Upper lobe of left lung (tissue), 4 donors: ENCODE measurements around the gene NCOA6.

ENCODE experiments used
- EP300 ChIP-seq, 4 donors: sonication (generic); formaldehyde crosslinking; IDR thresholded peaks; one replicate each; pipeline ENCODE4 v1.5.1; 2017; ENCODE audit warnings: antibody characterized with exemption in 4 of 4, control low read depth in 2 of 4
- POLR2A ChIP-seq, 4 donors: fragments of 450-650 bp; IDR thresholded peaks; one replicate each; pipeline ENCODE4 v1.5.1; 2016 to 2017; ENCODE audit warnings: antibody characterized with exemption in 4 of 4, mild to moderate bottlenecking in 2 of 4
- POLR2AphosphoS5 ChIP-seq, 2 donors: sonication (generic); formaldehyde crosslinking; IDR thresholded peaks; one replicate each; pipeline ENCODE4 v1.5.1; 2017; ENCODE audit warnings: antibody characterized with exemption in 2 of 2
- TF ChIP-seq, protein P1 (sequence below), 6 experiments: fragments of 450-650 bp in 4 of 6; fragments of 200-600 bp in 2 of 6; sonication (generic) in 2 of 6; IDR thresholded peaks; one replicate each; pipeline ENCODE4 v1.5.1; 2016 to 2019; ENCODE audit warnings: antibody characterized with exemption in 6 of 6

DNA sequence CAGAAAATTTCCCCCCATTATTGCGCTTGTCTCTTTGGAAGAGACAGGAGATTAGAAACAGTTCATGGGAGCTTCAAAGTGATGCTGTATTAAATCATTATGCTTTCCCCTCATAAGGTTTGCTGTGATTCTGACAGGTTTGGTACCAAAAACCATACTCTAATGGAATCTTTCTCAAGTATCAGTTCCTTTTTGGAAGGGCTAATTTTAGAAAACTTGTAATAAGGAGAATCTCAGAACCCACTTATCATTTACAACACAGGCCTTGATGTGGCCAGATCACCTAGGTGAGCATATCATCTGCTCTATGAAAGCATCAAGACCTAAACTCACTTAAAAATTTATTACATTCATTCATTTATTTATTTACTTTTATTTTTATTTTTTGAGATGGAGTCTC, 70.1 kb downstream of the NCOA6 start:
- TF ChIP-seq POLR2A (IDR thresholded peaks at IDR 0.05) (no peak), EP300 (IDR thresholded peaks at IDR 0.05) (no peak), POLR2AphosphoS5 (IDR thresholded peaks at IDR 0.05) (no peak)
- TF ChIP-seq, protein P1, sequence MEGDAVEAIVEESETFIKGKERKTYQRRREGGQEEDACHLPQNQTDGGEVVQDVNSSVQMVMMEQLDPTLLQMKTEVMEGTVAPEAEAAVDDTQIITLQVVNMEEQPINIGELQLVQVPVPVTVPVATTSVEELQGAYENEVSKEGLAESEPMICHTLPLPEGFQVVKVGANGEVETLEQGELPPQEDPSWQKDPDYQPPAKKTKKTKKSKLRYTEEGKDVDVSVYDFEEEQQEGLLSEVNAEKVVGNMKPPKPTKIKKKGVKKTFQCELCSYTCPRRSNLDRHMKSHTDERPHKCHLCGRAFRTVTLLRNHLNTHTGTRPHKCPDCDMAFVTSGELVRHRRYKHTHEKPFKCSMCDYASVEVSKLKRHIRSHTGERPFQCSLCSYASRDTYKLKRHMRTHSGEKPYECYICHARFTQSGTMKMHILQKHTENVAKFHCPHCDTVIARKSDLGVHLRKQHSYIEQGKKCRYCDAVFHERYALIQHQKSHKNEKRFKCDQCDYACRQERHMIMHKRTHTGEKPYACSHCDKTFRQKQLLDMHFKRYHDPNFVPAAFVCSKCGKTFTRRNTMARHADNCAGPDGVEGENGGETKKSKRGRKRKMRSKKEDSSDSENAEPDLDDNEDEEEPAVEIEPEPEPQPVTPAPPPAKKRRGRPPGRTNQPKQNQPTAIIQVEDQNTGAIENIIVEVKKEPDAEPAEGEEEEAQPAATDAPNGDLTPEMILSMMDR (IDR thresholded peaks at IDR 0.05), result no peak
